ENCODE data around the gene HMCN2. TPM values are rescaled to one million over a fixed set of nuclear protein-coding genes. Genes with fewer than 3 reads are reported as not detected.

HMCN2 gene
- total RNA-seq, 2 experiments from 2014 or later, result not detected

- Histone ChIP-seq H3K36me3 (ENCODE audit: insufficient read depth, low read length) (no peaks in the 10 kb centered on the region), H4K20me1 (ENCODE audit: insufficient read depth, low read length) (no peaks in the 10 kb centered on the region), H3K79me2 (ENCODE audit: insufficient read depth, low read depth, low read length) (no peaks in the 10 kb centered on the region), H3K9me2 (ENCODE audit: insufficient read depth, low read length) (no peaks in the 10 kb centered on the region), H3K27ac (ENCODE audit: low read depth, low read length, poor library complexity, severe bottlenecking) (no peak overlapping the region), H2AFZ (ENCODE audit: low read length) (no peak overlapping the region), H3K9me3 (ENCODE audit: low read length) (no peaks in the 10 kb centered on the region), H3K4me3 (ENCODE audit: low read depth, low read length, poor library complexity, severe bottlenecking) (no peak overlapping the region), H3K4me2 (ENCODE audit: low read length) (no peak overlapping the region), H3K4me1 (ENCODE audit: insufficient read depth, low read length, poor library complexity, severe bottlenecking) (no peaks in the 10 kb centered on the region)
- TF ChIP-seq CTCF (conservative IDR thresholded peaks at IDR 0.05; ENCODE audit: low read length), result no peak
- no peak for TF ChIP-seq EZH2phosphoT487 (IDR thresholded peaks at IDR 0.05; ENCODE audit: borderline replicate concordance, low read depth, low read length)
- ChIA-PET CTCF (ENCODE audit: unreplicated experiment) (no interaction called here), POLR2A (no interaction called here)
- intact Hi-C loops (cut with micrococcal nuclease; ENCODE audit: unreplicated experiment), result no loop called here
- DNase-seq (ENCODE audit: low spot score), result no peak
- no TSS peak for BruUV-seq (replicated peaks)
These were observed 200.0 kb downstream of the HMCN2 start for GRCh38 chr9:130465383-130466096.

GRCh38 chr9:130466537-130467217 is 201.1 kb downstream of the HMCN2 start:
- ChIA-PET CTCF (ENCODE audit: unreplicated experiment) (no interaction called here), POLR2A (no interaction called here)
- no peak overlapping the region for H3K4me3 ChIP-seq (ENCODE audit: low read depth, low read length, poor library complexity, severe bottlenecking)
- H3K27ac ChIP-seq (ENCODE audit: low read depth, low read length, poor library complexity, severe bottlenecking), result no peak overlapping the region
- H3K79me2 ChIP-seq (ENCODE audit: insufficient read depth, low read depth, low read length), result no peaks in the 10 kb centered on the region
- H4K20me1 ChIP-seq (ENCODE audit: insufficient read depth, low read length), result no peaks in the 10 kb centered on the region
- no peak overlapping the region for H2AFZ ChIP-seq (ENCODE audit: low read length)
- no peak for DNase-seq (ENCODE audit: low spot score)
- no peaks in the 10 kb centered on the region for H3K36me3 ChIP-seq (ENCODE audit: insufficient read depth, low read length)
- no peak for TF ChIP-seq CTCF (conservative IDR thresholded peaks at IDR 0.05; ENCODE audit: low read length)
- no peak for TF ChIP-seq EZH2phosphoT487 (IDR thresholded peaks at IDR 0.05; ENCODE audit: borderline replicate concordance, low read depth, low read length)
- no peaks in the 10 kb centered on the region for H3K9me2 ChIP-seq (ENCODE audit: insufficient read depth, low read length)
- BruUV-seq (replicated peaks), result no TSS peak
- intact Hi-C loops (cut with micrococcal nuclease; ENCODE audit: unreplicated experiment), result no loop called here
- H3K4me2 ChIP-seq (ENCODE audit: low read length), result no peak overlapping the region
- H3K9me3 ChIP-seq (ENCODE audit: low read length), result no peaks in the 10 kb centered on the region
- no peaks in the 10 kb centered on the region for H3K4me1 ChIP-seq (ENCODE audit: insufficient read depth, low read length, poor library complexity, severe bottlenecking)

- H3K4me2 ChIP-seq (ENCODE audit: low read length), result no peak overlapping the region
- no TSS peak for BruUV-seq (replicated peaks)
These were observed 201.8 kb downstream of the HMCN2 start for GRCh38 chr9:130467316-130467715.

More at GRCh38 chr9:130467316-130467715, 201.8 kb downstream of the HMCN2 start:
- Histone ChIP-seq H3K79me2 (ENCODE audit: insufficient read depth, low read depth, low read length) (no peaks in the 10 kb centered on the region), H3K9me3 (ENCODE audit: low read length) (no peaks in the 10 kb centered on the region), H4K20me1 (ENCODE audit: insufficient read depth, low read length) (no peaks in the 10 kb centered on the region), H2AFZ (ENCODE audit: low read length) (no peak overlapping the region), H3K27ac (ENCODE audit: low read depth, low read length, poor library complexity, severe bottlenecking) (no peak overlapping the region), H3K9me2 (ENCODE audit: insufficient read depth, low read length) (no peaks in the 10 kb centered on the region), H3K36me3 (ENCODE audit: insufficient read depth, low read length) (no peaks in the 10 kb centered on the region), H3K4me3 (ENCODE audit: low read depth, low read length, poor library complexity, severe bottlenecking) (no peak overlapping the region), H3K4me1 (ENCODE audit: insufficient read depth, low read length, poor library complexity, severe bottlenecking) (no peaks in the 10 kb centered on the region)
- TF ChIP-seq EZH2phosphoT487 (IDR thresholded peaks at IDR 0.05; ENCODE audit: borderline replicate concordance, low read depth, low read length) (no peak), CTCF (conservative IDR thresholded peaks at IDR 0.05; ENCODE audit: low read length) (no peak)
- ChIA-PET CTCF (ENCODE audit: unreplicated experiment) (no interaction called here), POLR2A (no interaction called here)
- DNase-seq (ENCODE audit: low spot score), result no peak
- intact Hi-C loops (cut with micrococcal nuclease; ENCODE audit: unreplicated experiment), result no loop called here

Data from OCI-LY7 (cell line).